DMS79 treated with DMSO at 0.1 percent for 48 hours (cell line): Measurements from ENCODE around the gene CSF3R.
A peak's percentile ranks its signal among the peaks of the same experiment; 100 is the strongest.

Experiments
- DNase-seq: peaks from one replicate; lab custom pipeline; 2025; lab: John Stamatoyannopoulos, UW

The CSF3R gene

DNA sequence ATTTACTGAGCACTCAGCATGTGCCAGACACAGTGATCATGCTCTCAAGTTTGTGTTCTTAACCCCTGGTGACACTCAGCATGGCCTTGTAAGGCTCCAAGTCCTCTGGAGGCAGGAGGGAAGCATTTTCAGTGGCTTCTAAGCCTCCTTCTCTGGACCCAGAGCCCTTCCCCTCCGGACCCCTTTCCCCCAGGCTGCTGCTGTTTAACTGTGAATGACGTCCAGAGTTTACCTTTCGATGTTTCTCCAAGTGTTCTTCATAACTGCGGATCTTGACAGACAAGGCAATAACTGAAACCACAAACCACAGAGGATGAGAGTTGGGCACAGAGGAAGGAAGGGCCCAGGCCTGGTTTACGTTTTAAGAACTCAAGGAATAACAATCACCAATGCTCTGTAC is 25.0 kb downstream of the CSF3R start:
- DNase-seq = peak; percentile 46

DNA sequence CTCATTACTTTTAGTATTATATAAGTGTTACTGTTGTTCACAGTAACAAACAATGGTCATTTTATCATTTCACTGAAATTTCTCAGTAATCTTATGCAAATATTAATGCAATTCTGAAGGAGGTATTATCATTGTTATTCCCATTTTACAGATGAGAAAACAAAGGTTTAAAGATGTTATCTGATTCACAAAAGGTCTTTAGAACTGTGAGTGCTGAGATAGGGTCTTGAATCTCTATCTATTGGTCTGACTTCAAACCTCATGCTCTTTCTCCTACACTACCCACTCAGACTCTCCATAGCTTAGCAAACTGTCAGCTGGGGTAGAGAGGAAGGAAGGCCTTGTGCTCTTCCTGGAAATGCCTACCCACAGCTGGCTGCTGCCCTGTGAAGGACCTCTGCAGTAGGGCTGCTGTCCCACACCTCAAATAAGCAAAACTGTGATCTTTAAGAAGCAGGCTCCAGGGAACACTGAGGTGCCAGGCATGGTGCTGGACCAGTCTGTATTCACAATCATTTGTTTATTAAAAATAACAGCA is 26.3 kb downstream of the CSF3R start:
- no peak for DNase-seq

DNA sequence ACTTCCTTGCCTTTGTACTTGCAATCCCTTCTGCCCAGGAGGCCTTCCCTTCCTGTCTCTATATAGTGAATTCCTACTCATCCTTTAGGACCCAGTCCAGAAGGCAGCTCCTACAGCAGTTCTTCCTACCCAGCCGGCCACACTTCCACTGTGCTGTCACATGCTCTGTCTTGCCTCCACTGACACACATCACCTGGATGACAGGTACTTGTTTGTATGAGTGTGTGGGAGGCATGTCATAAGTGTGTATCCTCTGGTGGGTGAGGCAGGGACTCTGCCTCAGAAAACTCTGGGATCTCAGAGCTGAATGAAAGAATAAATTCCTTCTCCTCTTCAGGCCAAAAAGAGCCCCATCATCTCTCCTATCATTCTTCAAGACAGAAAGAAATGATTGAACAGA is 27.3 kb downstream of the CSF3R start:
- no peak for DNase-seq

DNA sequence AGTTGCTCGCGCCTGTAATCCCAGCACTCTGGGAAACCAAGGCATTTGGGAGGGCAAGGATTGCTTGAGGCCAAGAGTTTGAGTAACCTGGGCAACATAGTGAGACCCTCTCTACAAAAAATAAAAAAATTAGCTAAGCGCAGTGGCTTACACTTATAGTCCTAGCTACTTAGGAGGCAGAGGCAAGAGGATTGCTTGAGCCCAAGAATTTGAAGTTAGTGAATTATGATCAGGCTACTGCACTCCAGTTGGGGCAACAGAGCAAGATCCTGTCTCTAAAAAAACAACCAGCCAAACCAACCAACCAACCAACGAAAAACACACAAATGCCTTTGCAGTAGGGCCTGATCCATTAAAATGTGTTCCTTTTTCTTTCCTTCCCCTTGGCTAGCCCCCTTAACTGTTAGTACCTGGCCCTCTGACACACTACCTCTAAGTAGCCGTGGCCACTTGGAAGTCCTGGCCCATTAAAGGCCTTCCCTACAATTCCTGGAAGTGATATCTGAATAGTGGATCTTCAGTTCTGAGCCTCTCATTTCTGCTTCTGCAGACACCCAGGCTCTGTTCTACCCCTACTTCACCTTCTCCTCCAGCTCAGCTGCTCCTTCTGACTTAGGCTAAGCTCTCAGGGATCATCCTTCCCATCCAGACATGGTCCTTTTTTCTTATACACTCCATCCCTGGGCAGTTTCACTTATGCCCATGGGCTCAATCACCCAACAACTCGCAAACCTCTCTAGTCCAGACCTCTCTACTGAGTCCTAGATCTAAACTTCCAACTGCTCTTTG is 28.9 kb downstream of the CSF3R start:
- DNase-seq = no peak

DNA sequence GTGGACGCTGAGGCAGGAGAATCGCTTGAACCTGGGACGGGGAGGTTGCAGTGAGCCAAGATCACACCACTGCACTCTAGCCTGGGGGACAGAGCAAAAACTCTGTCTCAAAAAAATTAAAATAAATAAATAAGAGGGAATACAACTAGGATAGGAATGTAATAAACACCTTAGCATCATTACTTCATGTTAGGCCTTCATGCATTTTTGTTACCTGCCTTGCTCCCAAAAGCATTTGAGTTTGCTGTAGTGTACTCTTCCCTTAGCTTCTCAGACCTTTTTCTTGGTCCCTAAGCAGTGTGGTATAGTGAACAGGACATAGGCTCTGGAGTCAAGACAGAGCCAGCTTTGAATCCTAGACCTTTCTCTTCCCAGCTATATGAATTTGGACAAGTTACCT is 29.7 kb downstream of the CSF3R start:
- no peak for DNase-seq

DNA sequence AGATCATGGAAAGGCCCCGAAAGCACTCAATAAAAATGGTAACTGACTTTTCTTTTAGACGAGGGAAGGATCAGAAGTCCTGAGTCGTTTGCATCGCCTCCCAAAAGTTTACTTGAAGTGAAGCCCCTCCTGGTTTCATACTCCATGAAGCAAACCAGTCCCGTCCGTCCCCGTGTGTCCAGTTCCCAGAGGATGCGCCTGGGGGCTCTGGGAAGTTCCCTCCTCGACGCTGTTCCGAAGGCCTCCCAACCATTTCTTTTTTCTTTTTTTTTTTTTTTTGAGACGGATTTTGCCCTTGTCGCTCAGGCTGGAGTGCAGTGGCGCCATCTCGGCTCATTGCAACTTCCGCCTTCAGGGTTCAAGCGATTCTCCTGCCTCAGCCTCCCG is 31.8 kb downstream of the CSF3R start:
- no peak for DNase-seq

DNA sequence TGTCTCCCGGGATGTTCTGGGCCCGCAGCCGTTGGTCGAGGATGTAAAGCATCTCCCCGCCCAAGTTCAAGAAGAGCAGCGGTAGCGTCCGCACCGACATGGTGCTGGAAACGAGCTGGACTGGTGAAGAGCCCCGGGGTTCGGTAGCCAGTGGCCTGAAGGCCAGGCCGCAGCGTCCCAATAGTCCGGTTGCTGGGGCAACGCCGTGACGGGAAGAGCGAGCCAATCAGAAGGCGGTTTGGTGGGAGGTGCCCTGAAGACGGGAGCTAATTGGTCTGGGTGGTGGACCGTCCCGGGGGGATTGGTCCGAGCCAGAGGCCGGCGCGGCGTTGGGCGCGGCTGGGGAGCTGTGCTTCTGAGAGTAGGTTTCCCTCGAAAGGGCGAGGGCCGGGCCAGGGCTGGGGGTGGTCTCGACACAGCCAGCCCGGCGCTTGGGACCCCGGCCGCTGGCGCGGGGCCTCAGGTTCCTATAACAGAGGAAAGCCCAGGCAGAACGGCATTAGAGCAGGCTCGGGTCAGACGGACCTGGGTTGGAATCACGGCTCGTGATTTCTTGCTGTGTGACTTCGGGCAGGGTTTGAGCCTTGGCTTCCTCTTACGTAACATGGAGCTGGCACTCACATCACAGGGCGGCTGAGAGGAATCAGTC is 32.3 kb downstream of the CSF3R start, which contains the start of gene OSCP1:
TSS of gene OSCP1 (minus strand) at position 182 of the 649 bp plus-strand sequence. CDS start at position 100, 82 bp downstream.
- DNase-seq = peak; percentile 95

DNA sequence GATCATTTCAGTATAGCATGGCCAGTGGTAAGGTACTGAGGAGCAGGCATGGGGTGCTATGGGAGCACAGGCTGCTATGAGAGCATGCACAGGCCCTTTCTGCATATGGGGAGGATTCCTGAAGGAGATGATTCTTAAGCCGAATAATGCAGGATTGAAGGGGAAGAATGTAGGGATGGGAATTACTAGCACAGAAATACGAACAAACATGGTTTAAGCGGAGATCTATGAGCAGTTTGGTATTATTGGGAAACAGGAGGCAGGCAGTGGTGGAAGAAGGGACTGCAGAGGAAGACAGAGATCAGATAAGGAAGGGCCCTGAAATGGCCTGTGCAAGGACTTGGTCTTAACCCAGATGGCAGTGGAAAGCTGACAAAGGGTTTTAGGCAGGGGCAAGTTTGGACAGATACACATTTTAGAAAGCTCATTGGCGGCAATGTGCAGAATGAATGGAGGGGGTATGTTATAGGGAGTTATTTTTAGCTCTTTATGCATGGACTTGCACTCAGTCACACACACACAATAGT is 34.1 kb downstream of the CSF3R start:
- no peak for DNase-seq

DNA sequence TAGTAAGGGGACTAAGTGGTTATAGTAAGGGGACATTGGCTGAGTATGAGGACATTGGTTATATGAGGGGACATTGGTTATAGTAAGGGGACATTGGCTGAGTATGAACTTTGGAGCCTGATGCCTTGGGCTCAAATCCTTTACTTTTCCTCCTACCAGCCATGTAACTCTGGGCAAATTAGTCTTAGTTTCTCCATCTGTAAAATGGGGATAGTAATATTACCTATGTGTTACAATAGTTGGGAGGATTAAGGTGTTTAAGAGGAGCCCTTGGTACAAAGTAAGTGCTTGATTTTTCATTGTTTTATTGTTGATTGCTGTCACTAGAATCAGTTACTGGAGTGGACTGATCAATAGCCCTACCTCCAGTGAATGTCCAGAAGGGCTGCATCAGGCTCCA is 35.3 kb downstream of the CSF3R start:
- DNase-seq = no peak

DNA sequence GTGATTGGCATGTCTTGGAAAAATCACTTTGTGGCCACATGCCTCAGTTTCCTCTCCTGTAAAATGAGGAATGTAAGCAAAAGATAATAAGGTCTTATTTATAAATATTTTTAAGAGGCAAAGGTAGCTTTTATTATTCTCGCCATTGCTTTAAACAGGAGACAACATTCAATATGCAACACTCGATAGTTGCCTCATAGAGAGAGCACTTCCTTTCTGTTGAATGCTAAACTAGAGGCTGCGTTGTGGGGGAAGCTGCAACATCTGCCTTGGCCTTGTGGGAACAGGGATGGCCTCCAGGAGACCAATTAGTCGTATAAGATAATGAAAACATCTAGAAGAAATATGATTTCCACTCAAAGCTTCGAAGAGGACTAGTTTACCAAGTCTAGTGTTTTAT is 36.0 kb downstream of the CSF3R start:
- DNase-seq = no peak

DNA sequence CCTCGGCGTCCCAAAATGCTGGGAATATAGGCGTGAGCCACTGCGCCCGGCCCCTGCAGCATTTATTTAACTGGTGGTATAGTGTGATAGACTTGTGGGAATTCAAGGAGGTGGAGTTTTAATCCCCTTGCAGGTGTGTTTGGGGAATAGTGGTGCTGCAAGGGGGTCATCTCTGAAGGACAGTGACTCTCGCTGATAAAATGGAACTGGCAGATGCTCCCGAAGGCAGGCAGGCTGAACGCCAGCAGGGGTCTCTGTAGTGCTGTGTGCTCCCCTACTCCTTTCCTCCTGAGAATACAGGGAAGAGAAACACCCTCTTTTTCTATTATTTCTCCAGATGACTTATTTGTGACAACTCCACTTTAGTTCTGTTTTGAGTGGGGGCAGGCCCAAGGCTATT is 36.4 kb downstream of the CSF3R start:
- DNase-seq = no peak

DNA sequence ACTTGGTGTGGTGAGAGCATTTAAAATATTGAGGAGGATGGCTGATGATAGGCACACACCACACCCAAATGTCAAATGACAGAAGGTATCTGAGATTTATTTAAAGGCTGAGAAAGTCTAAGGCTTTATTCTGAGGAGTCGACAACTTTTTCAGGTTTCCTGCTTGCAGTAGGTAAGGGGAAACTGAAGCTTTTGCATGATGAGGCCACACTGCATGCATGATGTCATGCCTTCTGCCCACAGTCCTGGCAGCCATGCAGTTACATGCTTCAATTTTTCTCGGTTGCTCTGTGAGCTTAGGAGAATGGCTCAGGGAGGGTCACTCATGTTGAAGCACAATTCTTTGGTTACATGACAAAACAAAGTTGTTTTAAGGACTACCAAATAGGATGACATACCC is 39.4 kb downstream of the CSF3R start:
- DNase-seq = no peak

DNA sequence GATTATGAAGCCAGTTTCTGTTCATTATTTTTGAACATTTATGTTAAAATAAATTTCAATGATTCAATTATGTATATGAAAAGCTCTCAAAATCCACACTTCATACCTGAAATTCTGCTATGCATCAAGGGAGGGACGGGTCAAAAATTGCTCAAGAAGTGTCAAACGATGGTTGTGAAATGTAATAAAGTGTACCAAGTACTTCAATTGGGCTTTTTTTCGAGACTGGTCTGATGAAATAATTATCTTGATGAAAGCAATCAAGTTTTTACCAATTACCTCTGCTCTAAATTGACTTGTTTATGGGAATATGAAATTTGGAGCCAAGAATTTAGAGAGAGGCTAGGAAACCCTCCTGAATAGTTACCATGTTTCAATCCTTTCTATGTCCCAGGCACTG is 40.4 kb downstream of the CSF3R start:
- DNase-seq = no peak

DNA sequence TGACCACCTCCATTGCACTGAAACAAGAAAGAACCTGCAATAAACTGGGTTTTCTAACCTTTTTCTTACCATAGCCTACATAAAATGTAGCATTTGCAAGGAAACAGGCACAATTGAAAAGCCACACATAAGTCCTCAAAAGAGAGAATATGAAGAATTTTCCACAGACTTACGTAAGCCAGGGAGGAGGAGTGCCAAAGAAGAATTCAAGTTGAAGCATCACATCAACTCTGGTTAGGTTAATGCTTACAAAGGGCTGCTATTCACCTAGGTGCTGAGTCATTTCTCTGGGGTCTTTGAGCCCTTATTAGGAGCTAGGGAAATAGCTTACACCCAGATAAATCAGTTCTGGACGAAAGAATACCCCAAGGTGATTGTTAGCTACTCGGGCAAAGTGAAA is 42.1 kb downstream of the CSF3R start:
- DNase-seq = no peak

DNA sequence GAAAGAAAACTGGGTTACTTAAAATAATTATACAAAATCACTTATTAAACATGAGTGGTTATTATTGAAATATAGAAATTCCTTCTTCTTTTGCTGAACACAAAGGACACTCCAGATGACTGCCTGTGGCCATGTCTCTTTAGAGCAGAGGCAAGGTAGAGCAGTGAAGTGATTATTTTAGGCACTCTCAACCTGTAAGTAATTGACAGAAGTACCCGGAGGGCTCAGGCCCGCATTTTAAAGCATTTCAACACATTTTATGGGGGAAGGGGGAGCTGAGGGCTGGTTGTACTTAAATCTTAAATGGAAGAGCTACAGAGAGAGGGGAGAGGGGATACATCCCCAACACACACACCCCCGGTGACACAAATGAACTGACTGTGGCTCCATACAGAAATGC is 42.7 kb downstream of the CSF3R start:
- no peak for DNase-seq

DNA sequence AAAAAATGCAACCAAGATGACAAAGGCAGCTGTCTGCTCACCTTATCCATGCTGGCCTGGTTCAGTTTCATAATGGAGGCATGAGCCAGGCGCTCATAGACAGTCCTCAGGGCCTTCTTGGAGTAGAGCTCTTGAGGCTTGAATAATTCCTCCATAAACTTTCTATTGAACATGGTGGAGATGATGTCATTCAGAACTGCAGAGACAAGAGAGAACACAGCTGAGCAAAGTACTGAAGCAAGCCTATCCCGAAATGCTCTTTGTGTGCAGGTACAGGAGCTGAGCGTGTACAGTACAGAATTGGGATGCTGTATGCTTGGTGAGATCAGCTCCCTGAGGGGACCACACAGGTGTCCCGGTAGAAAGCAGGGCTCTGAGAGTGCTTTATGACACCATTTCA is 44.0 kb downstream of the CSF3R start:
- DNase-seq = no peak

DNA sequence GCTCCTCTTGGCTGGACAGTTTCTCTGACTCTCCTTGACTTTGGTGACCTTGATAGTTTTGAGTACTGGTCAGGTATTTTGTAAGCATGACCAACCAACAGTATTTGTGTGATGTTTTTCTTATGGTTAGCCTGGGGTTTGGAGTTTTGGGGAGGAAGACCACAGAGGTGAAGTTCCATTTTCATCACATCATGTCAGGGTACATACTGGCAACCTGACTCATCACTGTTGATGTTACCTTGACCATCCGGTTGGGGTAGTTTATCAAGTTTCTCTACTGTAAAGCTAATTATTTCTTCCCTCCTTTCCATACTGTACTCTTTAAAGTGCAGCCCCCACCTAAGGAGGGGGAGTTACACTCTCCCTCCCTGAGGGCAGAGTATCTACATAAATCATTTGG is 45.9 kb downstream of the CSF3R start:
- DNase-seq = no peak

DNA sequence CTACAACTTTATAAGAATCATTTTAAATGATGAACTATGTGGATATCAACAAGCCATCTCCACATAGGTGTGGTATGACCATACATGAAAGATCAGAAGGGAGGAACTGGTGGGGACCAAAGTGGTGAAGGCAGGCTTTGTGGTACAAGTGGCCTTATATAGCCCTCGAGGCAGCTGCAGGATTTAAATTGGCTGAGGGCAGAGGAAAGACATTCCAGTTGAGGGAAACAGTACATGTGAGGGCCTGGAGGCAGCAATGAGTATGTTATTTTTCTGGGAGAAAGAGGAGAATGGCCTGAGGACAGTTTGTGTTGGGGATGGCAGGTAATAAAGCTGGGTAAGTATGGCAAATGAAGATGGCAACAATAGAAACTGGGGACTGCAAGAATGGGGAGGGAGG is 49.6 kb downstream of the CSF3R start:
- no peak for DNase-seq

DNA sequence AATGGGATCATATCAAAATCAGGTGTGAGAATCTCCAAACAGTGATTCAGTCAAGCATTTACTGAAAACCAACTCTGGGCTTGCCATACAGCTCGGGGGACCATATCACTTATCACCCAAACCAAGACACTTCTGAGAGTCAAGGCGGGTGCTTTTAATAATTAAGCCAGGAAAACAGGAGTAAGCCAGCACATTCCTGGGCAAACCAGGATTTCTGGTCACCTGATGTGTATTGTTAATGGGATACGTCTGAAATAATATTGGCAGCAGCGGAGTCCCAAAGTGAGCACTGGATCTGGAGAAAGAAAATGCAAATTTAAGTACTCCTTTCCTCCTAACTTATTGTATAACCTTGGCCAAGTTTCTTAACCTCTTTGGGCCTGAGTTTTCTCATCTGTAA is 50.1 kb downstream of the CSF3R start:
- DNase-seq = no peak

DNA sequence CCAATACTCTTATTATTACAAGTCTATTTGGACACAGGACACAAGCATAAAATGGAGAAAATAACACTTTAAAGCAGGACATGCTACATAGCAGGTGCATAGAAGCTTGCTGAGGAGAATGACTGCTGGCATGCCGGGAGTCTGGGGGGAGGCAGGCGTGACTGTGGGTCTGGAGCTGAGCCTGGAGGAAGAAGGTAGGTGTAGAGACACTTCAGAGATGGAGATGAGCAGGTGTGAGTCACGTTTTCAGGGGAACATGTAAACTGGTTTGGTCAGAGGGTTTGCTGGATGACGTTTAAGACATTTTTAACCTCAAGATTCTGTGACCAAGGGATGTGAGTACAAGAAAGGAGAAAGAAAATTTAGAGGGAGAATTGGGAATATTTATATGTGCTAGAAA is 56.9 kb downstream of the CSF3R start:
- DNase-seq = no peak

DNA sequence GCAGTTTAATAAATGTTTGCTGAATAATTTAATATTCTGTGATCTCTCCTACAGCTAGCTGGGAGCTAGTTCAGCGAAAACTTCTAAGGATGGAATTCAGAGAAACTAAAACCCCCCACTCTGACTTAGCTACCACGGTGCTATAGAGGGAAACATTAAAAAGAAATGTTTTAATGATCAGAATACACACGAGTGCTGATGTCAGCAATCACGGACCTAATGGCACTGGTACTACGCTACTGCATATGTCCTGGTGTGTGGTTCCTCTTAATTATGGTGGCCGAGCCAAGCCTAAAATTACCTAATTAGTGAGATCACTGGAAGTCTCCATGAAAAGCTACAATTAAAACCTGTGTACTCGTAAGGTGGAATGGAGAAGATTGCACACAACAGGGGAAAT is 61.1 kb downstream of the CSF3R start:
- DNase-seq = no peak

DNA sequence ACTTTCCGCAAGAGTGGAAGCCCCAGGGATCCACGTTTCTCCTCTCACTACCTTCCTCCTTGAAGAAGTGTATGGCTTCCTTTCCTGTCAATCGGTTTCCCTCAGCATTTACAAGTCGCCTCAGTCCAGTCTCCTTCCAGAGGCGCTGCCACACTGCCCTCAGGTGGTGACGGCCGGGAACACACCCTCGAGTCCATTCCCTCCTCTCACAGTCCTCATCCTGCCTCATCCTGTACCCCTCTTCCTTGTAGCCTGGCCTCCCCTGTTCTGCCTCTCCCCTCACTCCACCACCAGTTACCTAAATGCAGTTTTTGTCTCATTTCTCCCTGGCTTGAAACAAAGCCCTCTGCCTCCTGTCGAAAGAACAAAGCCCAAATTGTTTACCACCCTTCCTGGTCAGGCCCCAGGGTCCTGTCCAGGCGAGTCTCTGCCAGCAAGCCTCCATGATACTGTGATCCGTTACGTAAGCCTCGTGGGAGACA is 61.8 kb downstream of the CSF3R start:
- peak; percentile 77 for DNase-seq

DNA sequence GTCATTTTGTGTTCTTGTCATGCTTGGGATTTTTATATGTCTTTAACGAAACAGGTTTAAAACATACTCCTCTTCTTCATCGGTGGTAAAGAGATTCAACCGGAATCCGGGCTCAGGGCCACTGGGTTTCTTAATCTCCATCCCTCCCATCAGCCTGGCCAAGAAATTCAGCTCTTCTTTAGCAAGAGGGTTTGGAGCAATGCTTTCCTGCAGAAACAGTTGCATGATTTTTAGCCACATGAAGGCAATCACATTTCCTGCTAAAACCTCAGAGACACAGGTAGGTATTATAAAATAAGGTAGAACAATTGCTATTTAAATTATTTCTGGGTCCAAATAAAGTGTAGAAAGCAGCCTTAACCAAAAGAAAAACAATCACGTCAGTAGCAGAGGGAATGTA is 62.3 kb downstream of the CSF3R start:
- DNase-seq = no peak
